CD4-positive, alpha-beta T cell treated with Interleukin-10 for 1 hour (primary cell): ENCODE measurements around the gene BPGM.
A peak's percentile ranks its signal among the peaks of the same experiment; 100 is the strongest.
"Not testable (repeated sequence)": the region's sequence is repeated elsewhere in the genome, so short reads cannot be mapped to it uniquely, and the experiment has no call there.

ENCODE experiments used
- DNase-seq: peaks from one replicate; pipeline ENCODE4 v3.0.0-alpha.2; 2020

Gene BPGM

GRCh38 chr7:134632937-134633540 lies 13.6 kb upstream of the BPGM start:
- peak; percentile 73 for DNase-seq

GRCh38 chr7:134636008-134636449 lies 10.6 kb upstream of the BPGM start:
- peak; percentile 30 for DNase-seq

GRCh38 chr7:134637441-134637840 lies 9.2 kb upstream of the BPGM start:
- DNase-seq = no peak

GRCh38 chr7:134637934-134638719 lies 8.5 kb upstream of the BPGM start:
- no peak for DNase-seq

GRCh38 chr7:134639061-134639460 lies 7.6 kb upstream of the BPGM start:
- DNase-seq = no peak

- DNase-seq = no peak
Observed at GRCh38 chr7:134639683-134640279, 6.9 kb upstream of the BPGM start.

GRCh38 chr7:134640842-134641715 lies 5.6 kb upstream of the BPGM start:
- peak; percentile 26 for DNase-seq

- not testable (repeated sequence) for DNase-seq
Observed at GRCh38 chr7:134641981-134642380, 4.7 kb upstream of the BPGM start.

GRCh38 chr7:134643131-134643530 lies 3.5 kb upstream of the BPGM start:
- no peak for DNase-seq

GRCh38 chr7:134645478-134645877 lies 1.2 kb upstream of the BPGM start:
- no peak for DNase-seq

GRCh38 chr7:134645935-134646334 lies 718 bp upstream of the BPGM start:
- peak; percentile 42 for DNase-seq

- no peak for DNase-seq
Observed at GRCh38 chr7:134648456-134648855, 1.8 kb downstream of the BPGM start.

- no peak for DNase-seq
Observed at GRCh38 chr7:134649226-134649775, 2.6 kb downstream of the BPGM start.

- DNase-seq = no peak
Observed at GRCh38 chr7:134651991-134652390, 5.3 kb downstream of the BPGM start.

- no peak for DNase-seq
Observed at GRCh38 chr7:134654104-134654775, 7.6 kb downstream of the BPGM start.

GRCh38 chr7:134657526-134657925 lies 10.9 kb downstream of the BPGM start:
- DNase-seq = no peak

GRCh38 chr7:134660242-134660785 lies 13.7 kb downstream of the BPGM start:
- no peak for DNase-seq

GRCh38 chr7:134660961-134661376 lies 14.3 kb downstream of the BPGM start:
- no peak for DNase-seq

GRCh38 chr7:134662166-134662870 lies 15.7 kb downstream of the BPGM start:
- no peak for DNase-seq

- DNase-seq = no peak
Observed at GRCh38 chr7:134662871-134663205, 16.2 kb downstream of the BPGM start.

- not testable (repeated sequence) for DNase-seq
Observed at GRCh38 chr7:134665045-134665444, 18.4 kb downstream of the BPGM start.
